ENCODE measurements around the gene PCGF3. TPM values are rescaled to one million over a fixed set of nuclear protein-coding genes. Genes with fewer than 3 reads are reported as not detected.

The PCGF3 gene
- total RNA-seq, 1 experiment from 2014 or later = 66.3 TPM

DNA sequence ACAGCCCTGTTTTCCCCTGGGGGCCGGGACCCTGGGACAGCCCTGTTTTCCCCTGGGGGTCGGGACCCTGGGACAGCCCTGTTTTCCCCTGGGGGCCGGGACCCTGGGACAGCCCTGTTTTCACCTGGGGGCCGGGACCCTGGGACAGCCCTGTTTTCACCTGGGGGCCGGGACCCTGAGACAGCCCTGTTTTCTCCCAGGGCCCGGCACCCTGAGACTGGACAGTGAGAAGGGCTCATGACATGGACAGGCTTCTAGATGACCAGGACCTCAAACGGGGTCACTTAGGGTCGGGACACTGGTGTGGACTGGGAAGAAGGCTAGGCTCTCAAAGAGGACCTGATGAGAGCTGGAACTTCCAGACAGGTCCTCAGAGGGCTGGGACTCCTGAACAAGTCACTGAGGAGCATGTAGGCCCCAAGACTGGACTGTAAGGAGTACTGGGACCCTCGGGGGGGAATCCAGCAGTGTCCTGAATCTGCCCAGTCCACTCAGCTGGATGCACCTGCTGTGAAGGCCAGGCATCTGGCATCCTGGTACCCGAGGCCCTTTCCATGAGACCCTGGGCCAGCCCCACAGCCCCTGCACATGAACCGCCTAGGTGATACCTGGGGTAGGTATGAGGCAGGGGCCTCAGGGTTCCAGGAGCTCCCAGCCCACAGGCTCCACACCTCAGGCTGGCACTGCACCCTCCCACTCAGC, 2.4 kb downstream of the PCGF3 start:
- Histone ChIP-seq H3K4me1 (ENCODE audit: control insufficient read depth in 1 of 2, insufficient read depth in 2 of 2, low read length in 2 of 2) (peaks cover 3 to 9% of the 10 kb centered on the region in 2 experiments; a peak in 3 of 4 replicates), H3K79me2 (ENCODE audit: insufficient read depth, low read length) (peaks cover 64% of the 10 kb centered on the region), H3K4me2 (ENCODE audit: low read length) (no peak overlapping the region), H4K20me1 (ENCODE audit: insufficient read depth) (no peaks in the 10 kb centered on the region), H2AFZ (ENCODE audit: low read depth, low read length, poor library complexity, severe bottlenecking) (no peak overlapping the region), H3K9me2 (ENCODE audit: insufficient read depth) (no peaks in the 10 kb centered on the region), H3K27ac (ENCODE audit: low read depth, low read length) (no peak overlapping the region; the same call in 1 of the 2 replicates), H3K36me3 (ENCODE audit: control insufficient read depth in 1 of 2, insufficient read depth in 2 of 2, low read length in 2 of 2) (no peaks in the 10 kb centered on the region), H3K9me3 (ENCODE audit: control insufficient read depth in 1 of 2, insufficient read depth in 1 of 2, low read depth in 1 of 2, low read length in 2 of 2) (no peaks in the 10 kb centered on the region), H3K4me3 (replicated peaks in 1 of 2; ENCODE audit: low read depth in 1 of 2, low read length in 2 of 2) (no peak overlapping the region), H3K9ac (ENCODE audit: low read length) (no peak overlapping the region), H3K27me3 (ENCODE audit: insufficient read depth, low read length) (no peaks in the 10 kb centered on the region)
- POLR2A ChIA-PET = no interaction called here
- CTCF ChIA-PET = no interaction called here
- no TSS peak for BruUV-seq (replicated peaks)
- ATAC-seq = no peak
- intact Hi-C loops (cut with micrococcal nuclease) = no loop called here
- RAD21 ChIA-PET (ENCODE audit: low non-redundant PET in 1 of 2, low total read pairs in 2 of 2, uncharacterized antibody in 2 of 2, unreplicated experiment in 2 of 2) = no interaction called here
- no peak for DNase-seq (ENCODE audit: low read depth, low spot score)
- TF ChIP-seq POLR2A (IDR thresholded peaks at IDR 0.05; ENCODE audit: borderline replicate concordance, extremely low read depth, insufficient read depth, insufficient read length) (no peak), EZH2phosphoT487 (IDR thresholded peaks at IDR 0.05; ENCODE audit: borderline replicate concordance) (no peak)
- TF ChIP-seq, protein P1, sequence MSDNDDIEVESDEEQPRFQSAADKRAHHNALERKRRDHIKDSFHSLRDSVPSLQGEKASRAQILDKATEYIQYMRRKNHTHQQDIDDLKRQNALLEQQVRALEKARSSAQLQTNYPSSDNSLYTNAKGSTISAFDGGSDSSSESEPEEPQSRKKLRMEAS (IDR thresholded peaks at IDR 0.05) = no peak

DNA sequence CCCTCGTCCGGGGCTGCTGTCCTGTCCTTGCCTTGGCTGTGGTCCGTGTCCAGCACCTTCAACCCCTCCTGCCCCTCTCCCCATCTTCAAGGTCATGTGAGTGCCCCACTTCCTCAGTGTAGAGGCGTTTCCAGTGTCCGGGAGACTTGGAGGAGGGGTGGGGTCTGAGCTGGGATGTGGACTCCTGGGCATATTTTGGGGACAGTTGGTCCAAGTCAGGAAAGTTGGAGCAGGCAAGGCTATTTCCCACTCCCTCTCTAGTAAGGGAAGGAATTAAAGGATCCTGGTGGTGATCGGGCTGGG, 3.0 kb downstream of the PCGF3 start:
- Histone ChIP-seq H3K9me2 (ENCODE audit: insufficient read depth) (no peaks in the 10 kb centered on the region), H2AFZ (ENCODE audit: low read depth, low read length, poor library complexity, severe bottlenecking) (no peak overlapping the region), H3K27ac (ENCODE audit: low read depth, low read length) (no peak overlapping the region; the same call in 1 of the 2 replicates), H3K9me3 (ENCODE audit: control insufficient read depth in 1 of 2, insufficient read depth in 1 of 2, low read depth in 1 of 2, low read length in 2 of 2) (no peaks in the 10 kb centered on the region), H3K79me2 (ENCODE audit: insufficient read depth, low read length) (peaks cover 69% of the 10 kb centered on the region), H3K4me1 (ENCODE audit: control insufficient read depth in 1 of 2, insufficient read depth in 2 of 2, low read length in 2 of 2) (peaks cover 3 to 9% of the 10 kb centered on the region in 2 experiments; a peak in 3 of 4 replicates), H3K4me3 (replicated peaks in 1 of 2; ENCODE audit: low read depth in 1 of 2, low read length in 2 of 2) (no peak overlapping the region), H3K9ac (ENCODE audit: low read length) (no peak overlapping the region), H3K4me2 (ENCODE audit: low read length) (no peak overlapping the region), H4K20me1 (ENCODE audit: insufficient read depth) (no peaks in the 10 kb centered on the region), H3K27me3 (ENCODE audit: insufficient read depth, low read length) (no peaks in the 10 kb centered on the region), H3K36me3 (ENCODE audit: control insufficient read depth in 1 of 2, insufficient read depth in 2 of 2, low read length in 2 of 2) (no peaks in the 10 kb centered on the region)
- no peak for ATAC-seq
- POLR2A ChIA-PET = no interaction called here
- no TSS peak for BruUV-seq (replicated peaks)
- DNase-seq (ENCODE audit: low read depth, low spot score) = no peak
- intact Hi-C loops (cut with micrococcal nuclease) = no loop called here
- CTCF ChIA-PET = no interaction called here
- RAD21 ChIA-PET (ENCODE audit: low non-redundant PET in 1 of 2, low total read pairs in 2 of 2, uncharacterized antibody in 2 of 2, unreplicated experiment in 2 of 2) = no interaction called here
- TF ChIP-seq, protein P1 (IDR thresholded peaks at IDR 0.05) = no peak
- TF ChIP-seq EZH2 (IDR thresholded peaks at IDR 0.05) = no peak
- TF ChIP-seq POLR2AphosphoS5 (IDR thresholded peaks at IDR 0.05; ENCODE audit: low read depth, low read length) = no peak
- TF ChIP-seq EZH2phosphoT487 (IDR thresholded peaks at IDR 0.05; ENCODE audit: borderline replicate concordance) = no peak
- TF ChIP-seq TCF7L2 (IDR thresholded peaks at IDR 0.05; ENCODE audit: borderline replicate concordance, extremely low read depth, insufficient read depth, insufficient read length) = no peak
- no peak for TF ChIP-seq JUND (IDR thresholded peaks at IDR 0.05)
- TF ChIP-seq, protein P2, sequence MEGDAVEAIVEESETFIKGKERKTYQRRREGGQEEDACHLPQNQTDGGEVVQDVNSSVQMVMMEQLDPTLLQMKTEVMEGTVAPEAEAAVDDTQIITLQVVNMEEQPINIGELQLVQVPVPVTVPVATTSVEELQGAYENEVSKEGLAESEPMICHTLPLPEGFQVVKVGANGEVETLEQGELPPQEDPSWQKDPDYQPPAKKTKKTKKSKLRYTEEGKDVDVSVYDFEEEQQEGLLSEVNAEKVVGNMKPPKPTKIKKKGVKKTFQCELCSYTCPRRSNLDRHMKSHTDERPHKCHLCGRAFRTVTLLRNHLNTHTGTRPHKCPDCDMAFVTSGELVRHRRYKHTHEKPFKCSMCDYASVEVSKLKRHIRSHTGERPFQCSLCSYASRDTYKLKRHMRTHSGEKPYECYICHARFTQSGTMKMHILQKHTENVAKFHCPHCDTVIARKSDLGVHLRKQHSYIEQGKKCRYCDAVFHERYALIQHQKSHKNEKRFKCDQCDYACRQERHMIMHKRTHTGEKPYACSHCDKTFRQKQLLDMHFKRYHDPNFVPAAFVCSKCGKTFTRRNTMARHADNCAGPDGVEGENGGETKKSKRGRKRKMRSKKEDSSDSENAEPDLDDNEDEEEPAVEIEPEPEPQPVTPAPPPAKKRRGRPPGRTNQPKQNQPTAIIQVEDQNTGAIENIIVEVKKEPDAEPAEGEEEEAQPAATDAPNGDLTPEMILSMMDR (IDR thresholded peaks at IDR 0.05 in 2 of 3, conservative IDR thresholded peaks at IDR 0.05 in 1 of 3; ENCODE audit: borderline replicate concordance in 1 of 3, insufficient read depth in 1 of 3, low read depth in 2 of 3, low read length in 2 of 3) = no peak
- no peak for TF ChIP-seq ZNF274 (IDR thresholded peaks at IDR 0.05; ENCODE audit: low read depth, low read length)
- TF ChIP-seq ELF1 (IDR thresholded peaks at IDR 0.05; ENCODE audit: borderline replicate concordance, low read depth) = no peak
- TF ChIP-seq POLR2A (IDR thresholded peaks at IDR 0.05; ENCODE audit: borderline replicate concordance, extremely low read depth, insufficient read depth, insufficient read length) = no peak
- TF ChIP-seq, protein P3, sequence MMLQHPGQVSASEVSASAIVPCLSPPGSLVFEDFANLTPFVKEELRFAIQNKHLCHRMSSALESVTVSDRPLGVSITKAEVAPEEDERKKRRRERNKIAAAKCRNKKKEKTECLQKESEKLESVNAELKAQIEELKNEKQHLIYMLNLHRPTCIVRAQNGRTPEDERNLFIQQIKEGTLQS (IDR thresholded peaks at IDR 0.05) = no peak
- TF ChIP-seq CEBPB (IDR thresholded peaks at IDR 0.05; ENCODE audit: low read depth) = no peak
- TF ChIP-seq ZFX (IDR thresholded peaks at IDR 0.05) = no peak
- TF ChIP-seq, protein P4, sequence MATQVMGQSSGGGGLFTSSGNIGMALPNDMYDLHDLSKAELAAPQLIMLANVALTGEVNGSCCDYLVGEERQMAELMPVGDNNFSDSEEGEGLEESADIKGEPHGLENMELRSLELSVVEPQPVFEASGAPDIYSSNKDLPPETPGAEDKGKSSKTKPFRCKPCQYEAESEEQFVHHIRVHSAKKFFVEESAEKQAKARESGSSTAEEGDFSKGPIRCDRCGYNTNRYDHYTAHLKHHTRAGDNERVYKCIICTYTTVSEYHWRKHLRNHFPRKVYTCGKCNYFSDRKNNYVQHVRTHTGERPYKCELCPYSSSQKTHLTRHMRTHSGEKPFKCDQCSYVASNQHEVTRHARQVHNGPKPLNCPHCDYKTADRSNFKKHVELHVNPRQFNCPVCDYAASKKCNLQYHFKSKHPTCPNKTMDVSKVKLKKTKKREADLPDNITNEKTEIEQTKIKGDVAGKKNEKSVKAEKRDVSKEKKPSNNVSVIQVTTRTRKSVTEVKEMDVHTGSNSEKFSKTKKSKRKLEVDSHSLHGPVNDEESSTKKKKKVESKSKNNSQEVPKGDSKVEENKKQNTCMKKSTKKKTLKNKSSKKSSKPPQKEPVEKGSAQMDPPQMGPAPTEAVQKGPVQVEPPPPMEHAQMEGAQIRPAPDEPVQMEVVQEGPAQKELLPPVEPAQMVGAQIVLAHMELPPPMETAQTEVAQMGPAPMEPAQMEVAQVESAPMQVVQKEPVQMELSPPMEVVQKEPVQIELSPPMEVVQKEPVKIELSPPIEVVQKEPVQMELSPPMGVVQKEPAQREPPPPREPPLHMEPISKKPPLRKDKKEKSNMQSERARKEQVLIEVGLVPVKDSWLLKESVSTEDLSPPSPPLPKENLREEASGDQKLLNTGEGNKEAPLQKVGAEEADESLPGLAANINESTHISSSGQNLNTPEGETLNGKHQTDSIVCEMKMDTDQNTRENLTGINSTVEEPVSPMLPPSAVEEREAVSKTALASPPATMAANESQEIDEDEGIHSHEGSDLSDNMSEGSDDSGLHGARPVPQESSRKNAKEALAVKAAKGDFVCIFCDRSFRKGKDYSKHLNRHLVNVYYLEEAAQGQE (IDR thresholded peaks at IDR 0.05; ENCODE audit: low read depth) = no peak
